Occipital lobe (tissue), 2 donors: ENCODE results near the gene CD302. TPM values are rescaled to one million over a fixed set of nuclear protein-coding genes. Genes with fewer than 3 reads are reported as not detected.
"Not testable (repeated sequence)": the region's sequence is repeated elsewhere in the genome, so short reads cannot be mapped to it uniquely, and the experiment has no call there.

Source experiments
- DNase-seq: peaks from one replicate; lab custom pipeline; 2025; lab: John Stamatoyannopoulos, UW
- total RNA-seq: library from RNA; depleted of rRNA; stranded (reverse); fragments of >200 nt; gene quantifications from one replicate; pipeline ENCODE4 v1.2.3, GENCODE V29; 2014

CD302 gene
- total RNA-seq, 1 donor from 2014 or later, result 2.5 TPM

GRCh38 chr2:159793326-159793725, 4.7 kb downstream of the CD302 start:
- no peak for DNase-seq

DNA sequence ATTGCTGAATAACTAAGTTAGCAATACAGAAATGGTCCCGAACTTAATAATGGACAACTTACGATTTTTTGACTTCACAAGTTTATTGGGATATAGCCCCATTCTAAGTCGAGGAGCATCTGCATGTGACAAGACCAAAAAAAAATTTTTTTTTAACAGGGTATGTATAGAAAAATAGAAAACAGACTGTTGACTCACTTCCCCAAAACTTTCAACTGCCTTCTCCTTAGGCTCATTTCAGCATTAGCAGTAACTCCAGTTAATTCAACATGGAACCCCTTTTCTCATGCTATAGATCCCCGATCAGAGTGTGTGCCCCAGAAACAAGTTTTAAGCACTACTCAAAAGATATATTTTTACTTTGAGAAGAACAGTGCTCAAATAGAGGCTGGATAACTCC, 5.4 kb downstream of the CD302 start:
- DNase-seq, result no peak

GRCh38 chr2:159792036-159792435, 6.0 kb downstream of the CD302 start:
- DNase-seq, result no peak

GRCh38 chr2:159790323-159790722, 7.7 kb downstream of the CD302 start:
- no peak for DNase-seq

DNA sequence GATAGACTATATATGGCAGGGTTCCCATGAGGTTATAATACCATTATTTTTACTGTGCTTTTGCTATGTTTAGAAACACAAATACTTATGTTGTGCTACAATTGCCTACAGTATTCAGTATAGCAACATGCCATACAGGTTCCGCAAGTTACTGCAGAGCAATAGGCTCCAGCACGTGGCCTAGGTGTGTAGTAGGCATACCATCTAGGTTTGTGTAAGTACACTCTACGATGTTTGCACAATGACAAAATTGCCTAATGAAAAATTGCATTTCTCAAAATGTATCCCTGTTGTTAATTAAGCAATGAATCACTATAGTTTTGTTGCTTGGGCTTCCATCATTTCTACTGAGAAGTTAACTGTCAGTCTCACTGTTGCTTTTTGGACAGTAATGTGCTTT, 9.8 kb downstream of the CD302 start:
- DNase-seq, result no peak

- DNase-seq, result not testable (repeated sequence)
Observed at GRCh38 chr2:159787647-159788046, 10.4 kb downstream of the CD302 start.

DNA sequence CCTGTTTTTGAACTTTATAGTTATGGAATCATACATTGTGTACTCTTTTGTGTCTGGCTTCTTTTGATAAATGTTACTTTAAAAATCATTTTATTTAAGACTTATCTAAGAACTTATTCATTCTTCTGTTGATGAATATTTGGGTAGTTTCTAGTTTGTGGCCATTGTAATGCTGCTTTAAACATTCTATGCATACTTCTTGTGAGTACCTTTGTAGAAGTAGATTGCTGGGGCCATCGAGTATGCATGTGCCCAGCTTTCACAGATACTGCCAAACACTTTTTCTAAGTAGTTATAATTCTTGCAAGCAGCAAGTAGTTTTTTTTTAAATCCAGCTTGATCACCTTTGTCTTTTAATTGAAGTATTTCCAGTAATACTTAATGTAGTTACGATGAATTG, 11.1 kb downstream of the CD302 start:
- no peak for DNase-seq

DNA sequence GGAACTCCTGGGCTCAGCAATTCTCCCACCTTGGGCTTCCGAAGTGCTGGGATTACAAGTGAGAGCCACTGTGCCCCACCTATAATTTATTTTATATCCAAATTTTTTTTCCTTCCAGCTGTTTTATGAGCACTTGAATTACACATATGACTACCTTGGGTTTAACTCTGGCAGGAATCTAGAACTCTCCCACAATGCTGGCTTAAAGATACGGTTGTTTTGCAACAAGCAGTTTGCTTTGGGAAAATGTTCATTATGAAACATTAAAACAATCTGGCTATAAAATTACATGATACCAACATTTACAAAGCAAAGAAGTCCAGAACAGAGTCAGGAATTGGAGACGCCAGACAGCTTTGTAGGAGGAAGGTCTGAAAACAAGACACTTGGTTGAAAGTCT, 12.8 kb downstream of the CD302 start:
- no peak for DNase-seq

DNA sequence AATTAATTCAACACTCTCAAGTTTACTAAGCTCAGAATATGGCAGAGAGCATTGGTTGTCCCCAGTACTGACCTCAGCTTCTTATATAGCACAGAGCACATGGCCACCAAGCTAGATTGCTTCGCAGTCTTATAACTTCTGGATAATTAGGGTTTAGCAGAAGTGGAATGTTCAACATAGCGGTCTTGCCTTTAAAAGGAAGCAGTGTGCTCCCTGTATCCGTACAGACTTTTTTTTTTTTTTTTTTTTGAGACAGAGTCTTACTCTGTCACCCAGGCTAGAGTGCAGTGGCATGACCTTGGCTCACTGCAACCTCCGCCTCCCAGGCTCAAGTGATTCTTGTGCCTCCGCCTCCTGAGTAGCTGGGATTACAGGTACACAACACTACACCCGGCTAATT, 13.3 kb downstream of the CD302 start:
- DNase-seq, result not testable (repeated sequence)

- DNase-seq, result no peak
Observed at GRCh38 chr2:159783556-159783955, 14.5 kb downstream of the CD302 start.

DNA sequence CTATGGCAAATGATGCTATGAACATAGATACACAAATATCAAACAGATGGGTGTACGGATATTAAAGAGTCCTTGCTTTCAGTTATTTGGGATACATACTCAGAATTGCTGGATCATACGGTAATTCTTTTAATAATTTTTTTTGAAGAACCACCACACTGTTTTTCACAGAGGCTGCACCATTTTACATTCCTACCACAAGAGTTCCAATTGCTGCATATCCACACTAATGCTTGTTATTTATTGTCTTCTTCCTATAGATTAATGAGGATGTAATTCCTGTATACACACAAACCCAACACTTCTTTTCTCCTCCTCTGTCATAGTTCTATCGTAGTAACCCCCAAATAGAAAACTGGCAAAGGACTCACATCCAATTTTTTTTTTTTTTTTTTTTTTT, 21.7 kb downstream of the CD302 start:
- no peak for DNase-seq

- no peak for DNase-seq
Observed at GRCh38 chr2:159775021-159775420, 23.0 kb downstream of the CD302 start.

- DNase-seq, result no peak
Observed at GRCh38 chr2:159774370-159774990, 23.5 kb downstream of the CD302 start.

DNA sequence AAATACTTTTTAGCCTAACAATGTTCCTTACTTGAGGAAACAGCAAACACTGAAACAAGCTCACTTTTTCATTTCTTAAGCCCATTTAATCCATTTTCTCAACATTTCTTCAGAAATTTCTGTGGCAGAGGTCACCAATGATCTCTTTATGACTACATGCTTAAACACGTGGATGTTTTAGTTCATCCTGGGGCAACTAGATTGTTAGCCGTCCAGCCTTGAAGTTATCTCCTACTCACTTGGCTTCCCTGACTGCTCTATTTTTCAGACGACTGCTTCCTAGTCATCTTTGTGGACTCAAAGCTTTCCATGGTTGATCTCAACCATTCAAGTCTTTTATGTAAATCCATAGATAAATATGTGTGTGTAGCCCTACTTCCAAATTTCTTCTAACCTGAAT, 24.1 kb downstream of the CD302 start:
- no peak for DNase-seq

GRCh38 chr2:159773426-159773825, 24.6 kb downstream of the CD302 start:
- no peak for DNase-seq

- no peak for DNase-seq
Observed at GRCh38 chr2:159769147-159769546, 28.9 kb downstream of the CD302 start.

GRCh38 chr2:159762075-159762474, 35.9 kb downstream of the CD302 start:
- DNase-seq, result no peak

DNA sequence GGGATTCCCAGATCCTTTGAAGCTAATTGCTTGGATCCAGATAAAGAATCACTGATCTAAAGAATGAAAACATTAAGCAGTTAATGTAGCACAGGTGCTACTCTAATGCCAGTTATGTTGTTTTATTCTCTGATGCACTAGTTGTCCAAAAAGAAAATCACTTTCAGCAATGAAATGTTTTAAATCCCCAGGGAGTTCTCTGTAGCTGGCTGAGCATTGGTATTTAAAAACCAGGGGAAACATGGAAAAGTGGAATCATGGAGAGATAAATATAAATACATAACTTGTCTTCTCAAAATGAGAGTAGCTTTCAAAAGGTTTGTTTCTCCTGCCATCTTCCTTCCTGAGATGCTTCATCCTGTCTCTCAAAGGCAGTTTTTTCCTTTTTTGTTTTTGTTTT, 37.7 kb downstream of the CD302 start:
- no peak for DNase-seq

GRCh38 chr2:159759577-159759976, 38.4 kb downstream of the CD302 start:
- DNase-seq, result no peak

- no peak for DNase-seq
Observed at GRCh38 chr2:159758686-159759085, 39.3 kb downstream of the CD302 start.

DNA sequence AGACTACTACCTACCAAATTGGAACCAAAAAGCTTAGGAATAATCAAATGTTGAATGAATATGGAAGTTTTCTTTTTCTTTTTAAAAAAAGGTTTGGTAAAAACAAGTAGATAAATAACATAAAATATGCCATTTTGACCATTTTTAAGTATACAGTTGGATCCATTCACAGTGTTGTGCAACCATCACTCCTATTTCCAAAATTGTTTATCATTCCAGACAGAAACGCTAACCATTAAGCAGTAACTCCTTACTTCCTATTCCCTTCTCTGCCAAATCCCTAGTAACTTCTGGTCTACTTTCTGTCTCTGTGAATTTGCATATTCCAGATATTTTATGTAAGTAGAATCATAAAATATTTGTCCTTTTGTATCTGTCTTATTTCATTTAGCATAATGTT, 39.8 kb downstream of the CD302 start:
- DNase-seq, result no peak

DNA sequence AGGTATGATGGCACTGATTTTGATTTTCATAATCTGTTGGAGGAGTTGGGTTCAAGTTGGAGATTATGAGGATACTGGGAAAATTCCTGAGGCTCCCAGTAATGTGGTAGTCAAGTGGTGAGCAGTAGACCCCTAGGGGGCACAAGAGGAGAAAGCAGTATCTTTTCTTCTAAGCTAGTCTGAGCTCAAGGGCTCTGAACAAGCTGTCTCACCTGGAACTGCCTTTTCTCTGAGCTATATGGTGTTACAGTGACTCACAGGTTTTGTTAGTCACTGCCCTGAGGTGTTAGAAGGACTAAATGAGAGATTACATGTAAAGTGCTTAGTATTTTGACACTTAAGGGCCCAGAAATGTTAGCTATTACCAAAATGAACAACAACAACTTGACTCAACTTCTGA, 42.2 kb downstream of the CD302 start:
- no peak for DNase-seq

DNA sequence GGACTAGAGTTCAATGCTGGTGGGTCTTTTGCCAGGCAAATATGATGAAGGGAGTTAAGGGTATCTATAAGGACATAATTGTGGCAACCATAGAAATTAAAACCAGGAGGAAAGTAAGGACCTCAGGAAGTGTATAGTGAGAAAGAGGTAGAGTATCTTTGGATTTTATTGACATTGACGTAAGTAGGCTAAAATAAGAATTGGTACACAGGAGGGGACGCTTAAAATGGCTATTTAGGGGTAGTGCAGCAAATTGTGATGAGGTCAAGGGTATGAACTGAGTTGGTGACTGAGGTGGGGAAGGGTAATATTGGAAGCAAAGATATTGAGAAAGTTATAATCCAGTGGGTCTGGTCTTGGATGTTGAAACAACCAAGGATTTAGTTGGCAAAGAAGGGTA, 43.0 kb downstream of the CD302 start:
- DNase-seq, result no peak

GRCh38 chr2:159753797-159754196, 44.2 kb downstream of the CD302 start:
- no peak for DNase-seq
